GM12892 (cell line): Measurements from ENCODE around the gene SRRM1.

Source experiments
- POLR2A ChIP-seq: IDR thresholded peaks from 2 replicates; pipeline ENCODE4 v1.6.1; 2011; ENCODE audit warnings: low read depth, low read length, control low read depth
- TAF1 ChIP-seq: IDR thresholded peaks from 2 replicates; pipeline ENCODE4 v1.6.1; 2011; ENCODE audit warnings: low read depth, mild to moderate bottlenecking, control low read depth, low read length, borderline replicate concordance

- no peak for TF ChIP-seq POLR2A
- TF ChIP-seq TAF1: no peak
These were observed 49.4 kb downstream of the SRRM1 start for GRCh38 chr1:24692351-24692980.
